GM19025 (cell line): ENCODE data around the gene C1GALT1C1L.
"Not testable (repeated sequence)": the region's sequence is repeated elsewhere in the genome, so short reads cannot be mapped to it uniquely, and the experiment has no call there.

Source experiments
- ATAC-seq: cut with Tn5 transposase; IDR thresholded peaks from one replicate; pipeline ENCODE4 v1.9.1; 2021; ENCODE audit warnings: mild to moderate bottlenecking, low read depth, moderate library complexity; ENCODE audit not compliant: unreplicated experiment

The C1GALT1C1L gene

DNA sequence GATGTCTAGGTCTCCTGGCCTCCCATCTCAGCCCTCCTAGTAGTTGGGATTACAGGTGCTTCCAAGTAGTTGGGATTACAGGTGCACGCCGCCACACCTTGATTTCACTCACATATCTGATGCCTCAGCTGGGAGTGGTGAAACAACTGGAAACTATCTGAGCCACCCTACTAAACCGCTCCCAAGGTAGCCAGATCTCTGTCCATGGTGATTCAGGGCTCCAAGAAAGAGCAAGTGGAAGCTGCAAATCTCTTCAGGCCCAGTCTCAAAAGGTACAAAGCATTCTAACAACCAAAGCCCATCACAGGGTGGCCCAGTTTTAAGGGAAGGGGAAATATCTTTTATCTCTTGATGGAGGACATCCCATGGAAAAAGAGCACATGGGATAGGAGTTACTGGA, 19.0 kb downstream of the C1GALT1C1L start:
- no peak for ATAC-seq

DNA sequence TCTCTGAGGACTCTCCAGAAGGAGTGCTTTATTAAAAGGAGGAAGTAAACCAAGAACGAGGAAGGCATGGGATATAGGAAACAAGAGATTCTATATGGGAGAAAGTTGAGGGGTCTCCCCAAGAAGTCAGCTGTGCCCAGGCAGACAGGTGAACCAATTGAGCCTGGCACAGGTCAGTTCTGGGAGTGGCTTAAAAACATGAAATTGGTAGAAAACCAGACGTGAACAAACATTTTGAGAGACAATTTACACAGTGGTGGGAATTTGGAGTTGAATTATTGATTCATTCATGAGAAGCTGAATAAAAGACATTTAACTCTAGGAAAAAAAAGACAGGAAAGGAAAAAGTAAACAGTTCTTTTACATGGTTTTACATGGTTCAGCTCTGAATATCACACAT, 22.7 kb downstream of the C1GALT1C1L start:
- ATAC-seq, result no peak

DNA sequence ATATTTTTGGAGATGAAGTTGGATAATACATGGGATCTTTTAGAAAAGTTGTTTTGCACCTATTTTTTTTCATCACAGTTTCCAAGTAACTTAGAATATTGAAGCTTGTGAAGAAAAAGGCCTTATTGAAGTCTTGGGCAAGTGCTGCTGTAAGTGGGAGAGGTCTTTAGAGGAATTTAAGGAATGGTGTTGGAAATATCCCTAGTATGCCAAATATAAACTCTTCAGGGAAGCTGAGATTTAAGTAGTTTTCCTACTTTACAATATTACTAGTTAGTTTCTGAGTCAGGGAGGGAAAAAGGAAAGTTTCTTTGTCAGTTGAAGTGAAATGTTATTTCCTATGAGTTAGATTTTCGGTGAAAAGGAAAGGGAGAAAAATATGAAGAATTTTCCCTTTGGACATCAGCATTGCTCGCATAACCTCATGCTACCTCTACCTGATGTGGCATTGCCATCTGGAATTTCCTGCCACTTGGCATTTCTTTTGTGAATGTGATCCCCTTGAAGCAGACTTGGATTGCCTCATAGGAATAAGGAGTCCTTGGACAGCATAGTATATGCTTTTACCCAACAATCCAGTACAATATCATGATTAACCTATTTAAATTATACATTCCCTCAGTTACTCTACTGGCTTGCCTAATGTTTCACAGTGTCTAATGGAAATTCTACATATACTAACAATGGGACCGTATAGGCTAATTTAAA, 27.1 kb downstream of the C1GALT1C1L start:
- ATAC-seq, result no peak

DNA sequence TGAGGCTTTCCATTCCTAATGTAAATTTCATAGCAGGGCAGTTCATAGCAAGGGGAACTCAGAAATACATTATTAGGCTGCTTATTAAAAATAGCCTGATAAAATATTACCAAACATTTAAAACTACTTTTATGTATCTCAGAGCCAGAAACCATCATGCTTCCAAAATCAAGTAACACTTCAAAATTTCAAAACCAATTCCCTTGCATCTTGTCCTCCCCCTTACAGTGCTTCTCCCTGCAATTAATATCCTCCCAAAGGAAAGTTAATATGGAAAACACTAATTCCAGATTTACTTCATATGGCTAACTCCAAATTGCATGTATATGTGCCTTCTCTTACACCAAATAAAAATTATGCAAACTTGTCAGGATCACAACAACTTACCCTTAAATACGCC, 32.5 kb downstream of the C1GALT1C1L start:
- no peak for ATAC-seq

DNA sequence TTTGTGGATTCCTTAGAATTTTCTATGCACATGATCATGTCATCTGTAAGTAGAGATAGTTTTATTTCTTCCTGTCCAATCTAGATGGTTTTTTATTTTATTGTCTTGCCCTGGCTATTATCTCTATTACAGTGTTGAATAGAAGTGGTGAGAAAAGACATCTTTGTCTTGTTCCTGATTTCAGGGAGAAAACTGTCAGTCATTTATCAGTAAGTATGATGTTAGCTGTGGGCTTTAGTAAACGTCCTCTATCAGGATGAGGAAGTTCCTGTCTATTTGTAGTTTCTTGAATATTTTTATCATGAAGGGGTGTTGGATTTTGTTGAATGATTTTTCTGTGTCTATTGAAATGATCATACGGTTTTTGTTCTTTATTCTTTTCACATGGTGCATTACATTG, 33.9 kb downstream of the C1GALT1C1L start:
- no peak for ATAC-seq

DNA sequence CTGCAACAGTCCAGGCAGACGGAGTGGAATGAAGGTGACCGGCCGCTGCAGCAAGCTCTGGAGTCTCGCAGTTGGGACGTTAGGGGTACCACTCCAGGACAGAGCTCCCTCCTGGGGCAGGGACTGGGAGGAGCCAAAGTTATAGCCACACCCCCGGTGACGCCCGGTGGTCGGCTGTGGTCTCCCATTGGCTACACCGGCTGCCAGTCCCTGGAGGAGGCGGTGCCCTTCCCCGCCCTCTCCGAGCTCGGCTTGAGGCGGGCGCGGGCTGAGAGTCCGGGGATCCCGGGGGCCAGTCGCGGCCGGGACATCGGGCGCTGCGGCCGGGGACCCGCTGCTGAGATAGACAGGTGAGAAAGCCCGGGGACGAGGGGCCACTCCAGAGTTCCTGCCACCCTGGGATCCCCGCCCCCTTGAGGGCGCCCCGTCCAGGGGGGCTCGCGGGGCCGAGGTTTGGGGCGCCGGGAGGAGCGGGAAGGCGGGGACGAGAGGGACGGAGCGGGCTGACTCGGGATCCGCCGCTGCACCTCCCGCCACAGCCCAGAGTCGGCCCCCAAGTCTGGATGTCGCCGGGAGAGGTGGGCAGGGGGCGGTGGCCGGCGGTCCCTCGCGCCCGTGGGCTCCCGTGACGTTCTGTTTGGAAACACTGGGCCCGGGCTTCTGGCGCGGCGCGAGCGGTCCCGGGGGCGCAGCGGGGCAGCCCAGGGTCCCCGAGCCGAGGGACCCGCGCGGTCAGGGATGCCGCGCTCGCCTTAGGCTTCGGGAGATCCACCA, 39.0 kb downstream of the C1GALT1C1L start, which contains the start of gene PLEKHH2:
Gene PLEKHH2, plus strand, starts transcription at position 231 of the 774 bp plus-strand sequence. CDS start 7,414 bp downstream, outside the sequence.
- peak; percentile 99 for ATAC-seq

DNA sequence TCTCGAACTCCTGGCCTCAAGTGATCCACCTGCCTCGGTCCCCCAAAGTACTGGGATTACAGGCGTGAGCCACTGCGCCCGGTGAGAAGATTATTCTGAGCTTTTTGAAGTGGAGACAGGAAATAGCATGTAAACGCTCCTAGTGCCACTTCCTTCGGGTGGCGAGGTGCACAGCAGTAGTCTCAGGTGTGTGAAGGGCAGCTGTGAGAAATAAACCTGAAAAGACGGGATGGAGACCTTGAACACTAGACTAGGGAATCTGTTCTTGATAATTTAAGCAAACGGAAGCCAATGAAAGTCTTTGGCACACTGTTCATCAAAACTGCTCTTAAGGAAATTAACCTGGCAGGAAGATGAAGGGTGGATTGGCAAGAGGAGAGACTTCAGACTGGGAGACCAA, 39.6 kb downstream of the C1GALT1C1L start:
- ATAC-seq, result no peak

DNA sequence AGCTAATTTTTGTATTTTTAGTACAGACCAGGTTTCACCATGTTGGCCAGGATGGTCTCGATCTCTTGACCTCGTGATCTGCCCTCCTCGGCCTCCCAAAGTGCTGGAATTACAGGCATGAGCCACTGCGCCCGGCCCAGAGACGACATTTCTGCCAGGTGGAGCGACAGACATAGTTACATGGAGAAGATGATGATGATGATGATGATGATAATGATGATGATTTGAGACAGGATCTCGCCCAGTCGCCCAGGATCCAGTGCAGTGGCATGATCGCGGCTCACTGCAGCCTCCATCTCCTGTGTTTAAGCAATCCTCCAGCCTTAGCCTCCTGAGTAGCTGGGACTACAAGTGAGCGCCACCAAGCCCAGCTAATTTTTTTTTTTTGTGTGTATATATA, 40.1 kb downstream of the C1GALT1C1L start:
- not testable (repeated sequence) for ATAC-seq

DNA sequence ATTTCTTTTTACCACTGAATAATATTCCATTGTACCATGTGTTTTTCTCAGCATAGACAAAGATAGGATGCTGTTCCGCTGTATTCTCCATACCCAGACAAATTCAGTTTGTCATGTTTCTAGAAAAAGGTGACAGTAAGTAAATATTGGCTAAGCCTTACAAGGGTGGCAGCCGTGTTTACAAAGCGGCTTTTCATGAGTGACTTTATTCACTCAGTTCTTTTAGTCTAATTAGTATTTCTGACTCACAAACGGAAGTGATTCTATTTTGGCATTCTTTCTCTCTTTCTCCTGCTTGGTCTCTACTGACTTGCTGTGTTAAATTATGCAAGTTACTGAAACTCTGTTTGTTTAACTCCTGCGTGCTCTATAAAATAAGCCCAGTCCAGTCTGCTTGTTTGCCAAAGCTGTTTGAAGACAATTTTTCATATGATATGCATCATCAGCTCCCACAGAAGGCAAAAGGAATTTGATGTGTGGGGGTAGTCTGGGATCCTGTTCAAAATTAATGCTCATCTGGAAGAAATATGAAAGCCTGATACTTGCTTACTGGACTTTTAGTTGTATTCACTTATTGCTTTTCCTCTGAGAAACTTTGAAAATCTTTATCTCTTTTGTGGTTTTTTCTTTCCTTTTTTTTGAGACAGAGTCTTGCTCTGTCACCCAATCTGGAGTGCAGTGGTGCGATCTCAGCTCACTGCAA, 41.5 kb downstream of the C1GALT1C1L start:
- no peak for ATAC-seq

DNA sequence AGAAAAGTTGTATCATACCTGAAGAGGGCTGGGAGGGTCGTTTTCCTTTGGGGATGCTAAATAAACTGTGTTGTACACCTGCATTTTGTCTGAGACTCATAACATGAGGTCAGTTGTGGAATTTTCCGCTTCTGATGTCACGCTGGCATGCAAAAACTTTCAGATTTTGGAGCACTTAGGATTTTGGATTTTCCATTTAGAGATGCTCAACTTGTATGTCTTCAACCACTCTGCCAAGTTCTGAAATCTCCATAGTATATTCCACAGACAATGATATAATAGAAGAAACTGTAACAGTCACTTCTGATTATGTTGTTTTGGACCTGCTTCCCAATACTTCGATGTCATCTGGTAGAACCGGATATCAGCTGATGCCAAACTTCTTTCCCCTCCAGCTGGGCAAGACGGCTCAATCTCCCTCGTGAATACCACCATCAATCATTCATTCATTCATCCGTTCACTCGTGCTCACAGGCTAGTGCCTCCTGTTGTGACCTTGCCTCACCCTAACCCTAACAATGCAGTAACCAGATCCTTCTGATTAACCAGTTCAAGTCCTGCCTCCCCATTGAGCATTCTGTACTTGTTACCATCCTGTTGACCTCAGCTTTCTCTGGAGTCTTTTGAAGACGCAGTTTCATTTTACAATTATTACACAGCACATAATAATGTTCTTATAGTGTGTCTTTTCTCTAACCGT, 44.5 kb downstream of the C1GALT1C1L start:
- no peak for ATAC-seq
